Activated CD4-positive, alpha-beta T cell treated with anti-CD3 and anti-CD28 coated beads, Interleukin-2, amount 50 U/mL, for 1 hour (primary cell): ENCODE measurements around the gene SLITRK6.
"Not testable (repeated sequence)": the region's sequence is repeated elsewhere in the genome, so short reads cannot be mapped to it uniquely, and the experiment has no call there.

Experiments
- DNase-seq: peaks from one replicate; pipeline ENCODE4 v3.0.0-alpha.2; 2020

The SLITRK6 gene

GRCh38 chr13:85799097-85799582, at the start of gene SLITRK6:
SLITRK6 (minus strand) TSS chr13:85799419; CDS start chr13:85796508, 2,911 bp downstream.
- DNase-seq = no peak

- DNase-seq = no peak
Observed at GRCh38 chr13:85847012-85847411, 47.8 kb upstream of the SLITRK6 start.

GRCh38 chr13:85841427-85841826, 42.2 kb upstream of the SLITRK6 start:
- no peak for DNase-seq

- DNase-seq = no peak
Observed at GRCh38 chr13:85833921-85834320, 34.7 kb upstream of the SLITRK6 start.

- DNase-seq = no peak
Observed at GRCh38 chr13:85828094-85828684, 29.0 kb upstream of the SLITRK6 start.

GRCh38 chr13:85825454-85825853, 26.2 kb upstream of the SLITRK6 start:
- DNase-seq = no peak

GRCh38 chr13:85823832-85824231, 24.6 kb upstream of the SLITRK6 start:
- no peak for DNase-seq

- DNase-seq = no peak
Observed at GRCh38 chr13:85819513-85819912, 20.3 kb upstream of the SLITRK6 start.

GRCh38 chr13:85816413-85816812, 17.2 kb upstream of the SLITRK6 start:
- no peak for DNase-seq

- DNase-seq = no peak
Observed at GRCh38 chr13:85812282-85812681, 13.1 kb upstream of the SLITRK6 start.

GRCh38 chr13:85808811-85809210, 9.6 kb upstream of the SLITRK6 start:
- no peak for DNase-seq

GRCh38 chr13:85806553-85807175, 7.4 kb upstream of the SLITRK6 start:
- DNase-seq = no peak

GRCh38 chr13:85798556-85798955, 663 bp downstream of the SLITRK6 start:
- DNase-seq = no peak

- DNase-seq = no peak
Observed at GRCh38 chr13:85797311-85797710, 1.9 kb downstream of the SLITRK6 start.

GRCh38 chr13:85785205-85785604, 14.0 kb downstream of the SLITRK6 start:
- no peak for DNase-seq

GRCh38 chr13:85772367-85772766, 26.9 kb downstream of the SLITRK6 start:
- DNase-seq = no peak

GRCh38 chr13:85771856-85772255, 27.4 kb downstream of the SLITRK6 start:
- DNase-seq = no peak

- no peak for DNase-seq
Observed at GRCh38 chr13:85768946-85769345, 30.3 kb downstream of the SLITRK6 start.

GRCh38 chr13:85755123-85755522, 44.1 kb downstream of the SLITRK6 start:
- DNase-seq = no peak

- DNase-seq = not testable (repeated sequence)
Observed at GRCh38 chr13:85743201-85743770, 55.9 kb downstream of the SLITRK6 start.
